Panc1 (cell line): Measurements from ENCODE around the gene FIBP. TPM values are rescaled to one million over a fixed set of nuclear protein-coding genes. Genes with fewer than 3 reads are reported as not detected.

Experiments
- ATAC-seq: fragments of 200-7000 bp; cut with Tn5 transposase; 2 replicates; pipeline ENCODE4 v1.9.1; 2020; ENCODE audit warnings: mild to moderate bottlenecking, moderate library complexity
- BruUV-seq: library from RNA; stranded (reverse); fragments of 400-500 nt; replicated peaks from 2 replicates; lab custom pipeline; 2021; lab: Mats Ljungman, UMichigan
- CTCF ChIA-PET: fragments of 300-600 bp; sonication (Branson Sonifier 250); formaldehyde crosslinking; loops from one replicate; lab custom pipeline; 2022; ENCODE audit warnings: antibody characterized with exemption; lab: Charles Lee
- POLR2A ChIA-PET: fragments of 300-600 bp; sonication (Branson Sonifier 250); formaldehyde crosslinking; loops from one replicate; lab custom pipeline; 2022; ENCODE audit warnings: antibody characterized with exemption; lab: Charles Lee
- DNase-seq: peaks from one replicate; pipeline ENCODE4 v3.0.0-alpha.2; 2010; ENCODE audit warnings: low read depth, low spot score
- H3K27ac ChIP-seq: 2 replicates; pipeline ENCODE4 v1.5.1; 2011; ENCODE audit warnings: mild to moderate bottlenecking, low read length, inconsistent platforms
- H3K27me3 ChIP-seq: fragments of 200-500 bp; sonication (Bioruptor generic); 2 replicates; pipeline ENCODE4 v1.6.0; 2014; ENCODE audit warnings: low read length, inconsistent platforms; ENCODE audit not compliant: control insufficient read depth, insufficient read depth
- H3K36me3 ChIP-seq: fragments of 200-500 bp; sonication (Bioruptor generic); 2 replicates; pipeline ENCODE4 v1.5.1; 2014; ENCODE audit warnings: inconsistent platforms, mild to moderate bottlenecking, low read length, moderate library complexity; ENCODE audit not compliant: control insufficient read depth, insufficient read depth
- H3K4me1 ChIP-seq: 2 replicates; pipeline ENCODE4 v1.5.1; 2011; ENCODE audit warnings: inconsistent platforms, mild to moderate bottlenecking, low read length, moderate library complexity; ENCODE audit not compliant: control insufficient read depth, insufficient read depth
- H3K4me3 ChIP-seq, 2 experiments: 2 replicates each; pipeline ENCODE4 v1.5.1; 2011 to 2012; ENCODE audit warnings: low read depth in 2 of 2, low read length in 2 of 2, mild to moderate bottlenecking in 2 of 2, inconsistent platforms in 1 of 2, moderate library complexity in 1 of 2
- H3K9me3 ChIP-seq: fragments of 200-500 bp; sonication (Bioruptor generic); 2 replicates; pipeline ENCODE4 v1.5.1; 2014; ENCODE audit warnings: low read depth, mild to moderate bottlenecking, inconsistent platforms, low read length, moderate library complexity; ENCODE audit not compliant: control insufficient read depth, insufficient read depth
- POLR2AphosphoS5 ChIP-seq: IDR thresholded peaks from 2 replicates; pipeline ENCODE4 v1.6.1; 2012; ENCODE audit warnings: mild to moderate bottlenecking, low read depth, low read length, moderate library complexity
- SIN3A ChIP-seq: IDR thresholded peaks from 2 replicates; pipeline ENCODE4 v1.6.1; 2012; ENCODE audit warnings: low read depth, mild to moderate bottlenecking, low read length, moderate library complexity, borderline replicate concordance; ENCODE audit not compliant: insufficient read depth
- TCF7L2 ChIP-seq: IDR thresholded peaks from 2 replicates; pipeline ENCODE4 v1.6.1; 2011; ENCODE audit warnings: mild to moderate bottlenecking, low read depth, low read length, inconsistent platforms
- in situ Hi-C: cut with HindIII; loops from 2 replicates; pipeline ENCODE4 v1.10.0; 2016; ENCODE audit warnings: low sequenced_read_pairs, low pct_unique_long_range_greater_than_20kb
- intact Hi-C: fragments of 100-400 bp; cut with micrococcal nuclease; formaldehyde crosslinking; loops from one replicate; pipeline ENCODE4 v1.10.0; 2022; ENCODE audit not compliant: unreplicated experiment
- total RNA-seq: library from RNA; stranded (reverse); gene quantifications from one replicate; pipeline ENCODE4 v1.2.1, GENCODE V29; 2021; ENCODE audit not compliant: unreplicated experiment
- TF ChIP-seq, protein P1 (sequence below), 2 experiments: IDR thresholded peaks; 2 replicates each; pipeline ENCODE4 v1.6.1; 2011 to 2012; ENCODE audit warnings: low read depth in 2 of 2, control low read depth in 1 of 2, low read length in 1 of 2, mild to moderate bottlenecking in 1 of 2, moderate library complexity in 1 of 2; ENCODE audit not compliant: insufficient read depth in 1 of 2
- TF ChIP-seq, protein P2 (sequence below): fragments of 450-650 bp; IDR thresholded peaks from 2 replicates; pipeline ENCODE4 v1.5.1; 2017; ENCODE audit warnings: mild to moderate bottlenecking

Gene FIBP
- total RNA-seq, 1 experiment from 2014 or later, result 105 TPM

DNA sequence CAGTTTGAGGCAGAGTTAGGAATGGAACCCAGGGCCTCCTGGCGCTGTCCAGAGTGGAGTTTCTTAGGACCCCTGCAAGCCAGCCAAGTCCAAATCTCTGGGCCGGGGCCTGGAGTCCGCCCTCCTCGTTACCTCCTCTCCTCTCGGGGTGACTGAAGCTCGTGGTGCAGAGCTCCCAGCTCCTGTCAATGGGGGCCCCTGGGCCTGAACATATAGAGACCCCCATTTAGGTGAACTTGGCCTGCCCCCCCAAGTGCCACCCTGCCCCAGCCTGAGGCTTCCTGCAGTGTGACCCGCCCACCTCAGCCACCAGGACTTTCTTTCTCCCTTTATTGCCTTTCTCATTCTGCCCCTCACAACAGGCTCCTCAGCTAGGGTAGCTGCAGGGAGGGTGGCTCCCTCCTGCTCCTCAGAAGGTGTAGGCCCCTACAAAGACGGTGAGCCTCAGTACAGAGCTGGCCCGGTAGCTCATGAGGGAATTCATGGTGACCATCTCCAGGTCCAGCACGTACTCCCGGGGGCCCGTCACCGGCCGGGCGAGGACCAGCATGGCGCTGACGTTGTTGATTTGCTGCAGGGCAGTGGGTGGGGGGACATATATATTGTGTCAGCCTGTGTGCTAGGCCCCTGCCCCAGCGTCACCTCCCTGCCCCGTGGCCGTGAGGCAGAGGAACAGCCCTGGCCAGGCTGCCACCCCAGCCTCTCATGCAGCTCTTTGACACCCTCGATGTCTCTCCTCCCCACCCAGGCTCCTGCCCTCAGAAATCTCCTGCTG is 21.6 kb downstream of the FIBP start:
- in situ Hi-C loops, result no loop called here
- Histone ChIP-seq H3K9me3 (no peaks in the 10 kb centered on the region), H3K4me3 (no peak overlapping the region), H3K27ac (peak overlapping the region; percentile 58), H3K4me1 (peaks cover 24% of the 10 kb centered on the region), H3K36me3 (no peaks in the 10 kb centered on the region; the same call in 1 of the 2 replicates), H3K27me3 (no peaks in the 10 kb centered on the region)
- ATAC-seq (no peak), DNase-seq (no peak)
- intact Hi-C loops, result no loop called here
- POLR2A ChIA-PET, result interaction anchor here (0.6 kb wide), 1 partner anchor 31 kb away, joined by 3 read pairs; no protein-coding TSS in a partner anchor
- no TSS peak for BruUV-seq
- TF ChIP-seq TCF7L2 (no peak), POLR2AphosphoS5 (peak; percentile 34; the same call in 1 of the 2 replicates), SIN3A (no peak)
- TF ChIP-seq, protein P1, sequence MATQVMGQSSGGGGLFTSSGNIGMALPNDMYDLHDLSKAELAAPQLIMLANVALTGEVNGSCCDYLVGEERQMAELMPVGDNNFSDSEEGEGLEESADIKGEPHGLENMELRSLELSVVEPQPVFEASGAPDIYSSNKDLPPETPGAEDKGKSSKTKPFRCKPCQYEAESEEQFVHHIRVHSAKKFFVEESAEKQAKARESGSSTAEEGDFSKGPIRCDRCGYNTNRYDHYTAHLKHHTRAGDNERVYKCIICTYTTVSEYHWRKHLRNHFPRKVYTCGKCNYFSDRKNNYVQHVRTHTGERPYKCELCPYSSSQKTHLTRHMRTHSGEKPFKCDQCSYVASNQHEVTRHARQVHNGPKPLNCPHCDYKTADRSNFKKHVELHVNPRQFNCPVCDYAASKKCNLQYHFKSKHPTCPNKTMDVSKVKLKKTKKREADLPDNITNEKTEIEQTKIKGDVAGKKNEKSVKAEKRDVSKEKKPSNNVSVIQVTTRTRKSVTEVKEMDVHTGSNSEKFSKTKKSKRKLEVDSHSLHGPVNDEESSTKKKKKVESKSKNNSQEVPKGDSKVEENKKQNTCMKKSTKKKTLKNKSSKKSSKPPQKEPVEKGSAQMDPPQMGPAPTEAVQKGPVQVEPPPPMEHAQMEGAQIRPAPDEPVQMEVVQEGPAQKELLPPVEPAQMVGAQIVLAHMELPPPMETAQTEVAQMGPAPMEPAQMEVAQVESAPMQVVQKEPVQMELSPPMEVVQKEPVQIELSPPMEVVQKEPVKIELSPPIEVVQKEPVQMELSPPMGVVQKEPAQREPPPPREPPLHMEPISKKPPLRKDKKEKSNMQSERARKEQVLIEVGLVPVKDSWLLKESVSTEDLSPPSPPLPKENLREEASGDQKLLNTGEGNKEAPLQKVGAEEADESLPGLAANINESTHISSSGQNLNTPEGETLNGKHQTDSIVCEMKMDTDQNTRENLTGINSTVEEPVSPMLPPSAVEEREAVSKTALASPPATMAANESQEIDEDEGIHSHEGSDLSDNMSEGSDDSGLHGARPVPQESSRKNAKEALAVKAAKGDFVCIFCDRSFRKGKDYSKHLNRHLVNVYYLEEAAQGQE (IDR thresholded peaks at IDR 0.05; ENCODE audit: insufficient read depth in 1 of 2, low read depth in 2 of 2, low read length in 1 of 2), result no peak
- CTCF ChIA-PET, result no interaction called here

DNA sequence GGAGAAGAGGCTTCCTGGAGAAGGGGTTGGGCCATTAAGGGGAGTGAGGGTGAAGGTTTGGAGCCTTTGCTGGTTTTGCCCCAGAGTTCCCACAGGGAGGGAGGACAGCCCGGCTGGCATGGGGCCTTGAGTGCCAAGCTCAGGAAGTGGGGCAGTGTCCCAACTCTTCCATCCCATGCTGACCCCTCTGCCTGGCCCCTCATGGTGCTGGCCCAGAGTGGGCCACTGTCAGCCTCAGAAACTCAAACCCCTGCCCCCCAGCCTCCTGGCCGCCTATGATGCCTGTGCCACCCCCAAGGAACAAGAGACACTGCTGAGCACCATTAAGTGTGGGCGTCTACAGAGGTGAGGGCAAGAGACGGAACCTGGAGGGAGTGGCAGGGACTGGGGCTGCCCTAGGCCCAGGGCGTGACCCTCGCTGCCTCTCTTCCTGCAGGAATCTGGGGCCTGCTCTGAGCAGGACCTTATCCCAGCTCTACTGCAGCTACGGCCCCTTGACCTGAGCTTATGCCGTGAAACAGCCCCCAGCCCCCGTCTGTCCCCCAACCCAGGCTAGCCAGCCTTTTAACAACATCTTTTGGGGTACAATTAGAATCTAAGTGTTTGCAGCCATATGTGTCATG is 22.6 kb downstream of the FIBP start:
- H3K27ac ChIP-seq, result no peak overlapping the region
- intact Hi-C loops, result no loop called here
- H3K36me3 ChIP-seq, result peaks cover 2% of the 10 kb centered on the region
- H3K4me3 ChIP-seq, result no peak overlapping the region
- H3K4me1 ChIP-seq, result peaks cover 26% of the 10 kb centered on the region
- no peaks in the 10 kb centered on the region for H3K9me3 ChIP-seq
- TF ChIP-seq SIN3A, result no peak
- TF ChIP-seq POLR2AphosphoS5, result no peak; the same call in 1 of the 2 replicates
- TF ChIP-seq TCF7L2, result no peak
- TF ChIP-seq, protein P2, sequence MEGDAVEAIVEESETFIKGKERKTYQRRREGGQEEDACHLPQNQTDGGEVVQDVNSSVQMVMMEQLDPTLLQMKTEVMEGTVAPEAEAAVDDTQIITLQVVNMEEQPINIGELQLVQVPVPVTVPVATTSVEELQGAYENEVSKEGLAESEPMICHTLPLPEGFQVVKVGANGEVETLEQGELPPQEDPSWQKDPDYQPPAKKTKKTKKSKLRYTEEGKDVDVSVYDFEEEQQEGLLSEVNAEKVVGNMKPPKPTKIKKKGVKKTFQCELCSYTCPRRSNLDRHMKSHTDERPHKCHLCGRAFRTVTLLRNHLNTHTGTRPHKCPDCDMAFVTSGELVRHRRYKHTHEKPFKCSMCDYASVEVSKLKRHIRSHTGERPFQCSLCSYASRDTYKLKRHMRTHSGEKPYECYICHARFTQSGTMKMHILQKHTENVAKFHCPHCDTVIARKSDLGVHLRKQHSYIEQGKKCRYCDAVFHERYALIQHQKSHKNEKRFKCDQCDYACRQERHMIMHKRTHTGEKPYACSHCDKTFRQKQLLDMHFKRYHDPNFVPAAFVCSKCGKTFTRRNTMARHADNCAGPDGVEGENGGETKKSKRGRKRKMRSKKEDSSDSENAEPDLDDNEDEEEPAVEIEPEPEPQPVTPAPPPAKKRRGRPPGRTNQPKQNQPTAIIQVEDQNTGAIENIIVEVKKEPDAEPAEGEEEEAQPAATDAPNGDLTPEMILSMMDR, result no peak
- TF ChIP-seq, protein P1 (IDR thresholded peaks at IDR 0.05; ENCODE audit: insufficient read depth in 1 of 2, low read depth in 2 of 2, low read length in 1 of 2), result no peak
- DNase-seq (no peak), ATAC-seq (no peak)
- in situ Hi-C loops, result no loop called here
- POLR2A ChIA-PET, result no interaction called here
- no TSS peak for BruUV-seq
- CTCF ChIA-PET, result no interaction called here
- no peaks in the 10 kb centered on the region for H3K27me3 ChIP-seq
